Liver (tissue), 9 donors: ENCODE data around the gene IL1R2. TPM values are rescaled to one million over a fixed set of nuclear protein-coding genes. Genes with fewer than 3 reads are reported as not detected.

Experiments
- DNase-seq: peaks from one replicate; pipeline ENCODE4 v3.0.0-alpha.2; 2017; ENCODE audit warnings: low spot score
- H3K27ac ChIP-seq, 2 donors: one replicate each; pipeline ENCODE4 v1.7.0; 2013; ENCODE audit warnings: inconsistent platforms in 2 of 2, low read length in 2 of 2, control low read depth in 1 of 2, low read depth in 1 of 2, mild to moderate bottlenecking in 1 of 2
- H3K27me3 ChIP-seq, 4 donors: one replicate each; pipeline versions ENCODE4 v1.6.1 to v1.7.0; 2013; ENCODE audit warnings: low read length in 3 of 4, inconsistent platforms in 1 of 4, mild to moderate bottlenecking in 1 of 4, moderate library complexity in 1 of 4; ENCODE audit not compliant: control insufficient read depth in 4 of 4, insufficient read depth in 4 of 4
- H3K36me3 ChIP-seq, 4 donors: one replicate each; pipeline versions ENCODE4 v1.6.1 to v1.7.0; 2013; ENCODE audit warnings: low read length in 3 of 4, mild to moderate bottlenecking in 3 of 4, low read depth in 1 of 4, moderate library complexity in 1 of 4; ENCODE audit not compliant: control insufficient read depth in 4 of 4, insufficient read depth in 3 of 4
- H3K4me1 ChIP-seq, 4 donors: one replicate each; pipeline versions ENCODE4 v1.6.1 to v1.7.0; 2013; ENCODE audit warnings: low read length in 3 of 4, mild to moderate bottlenecking in 3 of 4, moderate library complexity in 1 of 4; ENCODE audit not compliant: control insufficient read depth in 4 of 4, insufficient read depth in 4 of 4
- H3K4me3 ChIP-seq, 3 donors: one replicate each; pipeline versions ENCODE4 v1.6.1 to v1.7.0; 2013; ENCODE audit warnings: low read length in 3 of 3, control low read depth in 1 of 3, low read depth in 1 of 3, mild to moderate bottlenecking in 1 of 3
- H3K9ac ChIP-seq, 2 donors: one replicate each; pipeline ENCODE4 v1.7.0; 2013; ENCODE audit warnings: low read length in 2 of 2, mild to moderate bottlenecking in 2 of 2, moderate library complexity in 2 of 2, control low read depth in 1 of 2, low read depth in 1 of 2
- H3K9me3 ChIP-seq, 4 donors: one replicate each; pipeline versions ENCODE4 v1.6.1 to v1.7.0; 2013; ENCODE audit warnings: low read length in 3 of 4; ENCODE audit not compliant: control insufficient read depth in 4 of 4
- EGR1 ChIP-seq, 2 donors: IDR thresholded peaks; 2 replicates each; pipeline ENCODE4 v1.6.1; 2016 to 2018; ENCODE audit warnings: antibody characterized with exemption in 2 of 2, low read depth in 2 of 2
- FOXA1 ChIP-seq: IDR thresholded peaks from 2 replicates; pipeline ENCODE4 v1.6.1; 2016; ENCODE audit warnings: antibody characterized with exemption
- FOXA2 ChIP-seq: IDR thresholded peaks from 2 replicates; pipeline ENCODE4 v1.6.1; 2016; ENCODE audit warnings: antibody characterized with exemption
- GABPA ChIP-seq, 2 donors: IDR thresholded peaks in 1 of 2; conservative IDR thresholded peaks in 1 of 2; 2 replicates each; pipeline ENCODE4 v1.6.1; 2016; ENCODE audit warnings: antibody characterized with exemption in 2 of 2, mild to moderate bottlenecking in 1 of 2, moderate library complexity in 1 of 2
- HNF4A ChIP-seq, 2 donors: conservative IDR thresholded peaks; 2 replicates each; pipeline ENCODE4 v1.6.1; 2016; ENCODE audit warnings: antibody characterized with exemption in 2 of 2, mild to moderate bottlenecking in 2 of 2
- HNF4G ChIP-seq: IDR thresholded peaks from 2 replicates; pipeline ENCODE4 v1.6.1; 2016; ENCODE audit warnings: antibody characterized with exemption
- JUND ChIP-seq, 2 donors: IDR thresholded peaks; 2 replicates each; pipeline ENCODE4 v1.6.1; 2016; ENCODE audit warnings: antibody characterized with exemption in 2 of 2
- NR2F2 ChIP-seq: IDR thresholded peaks from 2 replicates; pipeline ENCODE4 v1.6.1; 2016; ENCODE audit warnings: antibody characterized with exemption
- RAD21 ChIP-seq, 2 donors: IDR thresholded peaks; 2 replicates each; pipeline ENCODE4 v1.6.1; 2016; ENCODE audit warnings: antibody characterized with exemption in 2 of 2, mild to moderate bottlenecking in 2 of 2
- RXRA ChIP-seq, 2 donors: IDR thresholded peaks; 2 replicates each; pipeline ENCODE4 v1.6.1; 2017 to 2018; ENCODE audit warnings: antibody characterized with exemption in 2 of 2, mild to moderate bottlenecking in 1 of 2
- SP1 ChIP-seq: IDR thresholded peaks from 2 replicates; pipeline ENCODE4 v1.6.1; 2018; ENCODE audit warnings: antibody characterized with exemption, mild to moderate bottlenecking
- TAF1 ChIP-seq: conservative IDR thresholded peaks from 2 replicates; pipeline ENCODE4 v1.6.1; 2016; ENCODE audit warnings: antibody characterized with exemption, mild to moderate bottlenecking
- YY1 ChIP-seq: IDR thresholded peaks from 2 replicates; pipeline ENCODE4 v1.6.1; 2016; ENCODE audit warnings: antibody characterized with exemption, mild to moderate bottlenecking
- WGBS: extraction: QIAGEN DNeasy Blood & Tissue Kit; methylation state at CpG from one replicate; pipeline ENCODE4 v1.1.7; 2013; 5-methylcytosine and 5-hydroxymethylcytosine counted together
- polyA plus RNA-seq, 2 donors: library from polyadenylated mRNA; stranded (reverse) in 1 of 2; unstranded in 1 of 2; fragments of 200-250 nt in 1 of 2; fragments of >200 nt in 1 of 2; fragmentation: Nextera tagmentation in 1 of 2; extraction: Ambion mirVana in 1 of 2; gene quantifications; one replicate each; pipeline versions ENCODE4 v1.2.1 to v1.2.3, GENCODE V29; 2013 to 2015
- total RNA-seq, 2 donors: library from RNA; depleted of rRNA; stranded (reverse); fragments of >200 nt; gene quantifications; one replicate each; pipeline ENCODE4 v1.2.3, GENCODE V29; 2014
- TF ChIP-seq, protein P1 (sequence below): IDR thresholded peaks from 2 replicates; pipeline ENCODE4 v1.6.1; 2016; ENCODE audit warnings: antibody characterized with exemption, mild to moderate bottlenecking
- TF ChIP-seq, protein P2 (sequence below): IDR thresholded peaks from 2 replicates; pipeline ENCODE4 v1.6.1; 2016; ENCODE audit warnings: antibody characterized with exemption
- TF ChIP-seq, protein P3 (sequence below): fragments of 150-350 bp; IDR thresholded peaks from 2 replicates; pipeline ENCODE4 v1.5.1; 2017; ENCODE audit warnings: improper control_type of control experiment, low read depth, low read length; ENCODE audit not compliant: missing input control
- TF ChIP-seq, protein P4 (sequence below): IDR thresholded peaks from 2 replicates; pipeline ENCODE4 v1.6.1; 2016; ENCODE audit warnings: antibody characterized with exemption
- donor health status: healthy.
- donor health status: healthy.
- donor health status: healthy.
- donor health status: healthy.
- donor health status: healthy.

The IL1R2 gene
- total and polyA plus RNA-seq, 4 donors: 3.7 to 28.2 (median 7.3) TPM

DNA sequence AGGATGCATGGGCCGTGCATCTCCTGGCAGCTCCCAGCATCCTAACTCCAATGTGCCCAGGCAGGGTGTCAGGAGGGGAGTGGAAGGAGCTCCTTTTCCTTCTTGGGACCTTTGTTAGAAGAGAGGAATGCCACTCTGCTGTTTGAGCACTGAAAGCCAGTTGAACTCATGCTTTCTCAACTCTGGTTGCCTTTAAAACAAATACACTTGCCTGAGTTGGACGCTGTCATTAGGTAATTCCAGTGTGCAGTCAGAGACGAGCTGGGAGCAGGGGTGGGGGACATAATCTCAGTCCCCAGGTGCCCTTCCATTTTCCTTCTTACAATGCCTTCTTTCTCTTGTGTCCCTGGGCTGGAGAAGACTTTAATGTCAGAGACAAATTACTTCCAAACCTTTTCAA, 44.4 kb upstream of the IL1R2 start:
- Histone ChIP-seq H3K4me3 (no peak overlapping the region), H3K27ac (no peak overlapping the region), H3K27me3 (no peaks in the 10 kb centered on the region), H3K36me3 (no peaks in the 10 kb centered on the region), H3K9ac (no peak overlapping the region), H3K9me3 (no peaks in the 10 kb centered on the region), H3K4me1 (peaks cover 0 to 7% (median 0%) of the 10 kb centered on the region in 4 donors)
- 58% methylated on average over 3 of the region's 3 CpGs for WGBS
- no peak for DNase-seq
- TF ChIP-seq RXRA (IDR thresholded peaks at IDR 0.05): no peak

DNA sequence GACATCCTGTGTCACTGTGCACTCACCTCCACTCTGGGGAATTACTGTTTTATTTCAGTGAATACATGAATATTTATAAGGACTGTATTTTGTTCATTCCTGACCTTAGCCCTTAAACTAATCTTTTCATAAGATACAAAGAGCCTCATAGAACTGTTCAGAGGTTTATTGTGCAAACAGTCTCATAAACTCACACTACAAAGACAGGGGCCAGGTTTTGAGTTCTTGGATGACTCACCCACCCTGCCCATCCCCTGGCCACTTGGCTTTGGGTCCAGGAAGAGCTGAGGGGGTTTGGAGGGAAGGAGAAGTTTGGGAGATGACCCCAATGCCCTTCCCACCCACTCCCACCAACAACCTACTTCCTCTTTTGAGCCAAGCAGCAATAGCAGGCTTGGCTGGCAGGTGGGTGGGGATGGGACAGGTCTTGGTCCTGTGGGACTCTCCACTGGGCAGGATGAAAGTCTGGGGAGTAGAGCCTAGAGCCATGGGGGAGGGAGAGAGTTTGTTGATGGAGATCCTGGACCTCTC, 43.1 kb upstream of the IL1R2 start:
- H3K4me3 ChIP-seq: no peak overlapping the region
- no peaks in the 10 kb centered on the region for H3K27me3 ChIP-seq
- H3K27ac ChIP-seq: no peak overlapping the region
- no peak for DNase-seq
- H3K9me3 ChIP-seq: no peaks in the 10 kb centered on the region
- TF ChIP-seq HNF4G (no peak), SP1 (no peak), TAF1 (no peak), FOXA2 (no peak), FOXA1 (no peak), EGR1 (IDR thresholded peaks at IDR 0.05; ENCODE audit: low read depth in 2 of 2) (no peak), NR2F2 (no peak), HNF4A (conservative IDR thresholded peaks at IDR 0.05) (no peak), RAD21 (IDR thresholded peaks at IDR 0.05) (no peak), GABPA (IDR thresholded peaks at IDR 0.05 in 1 of 2, conservative IDR thresholded peaks at IDR 0.05 in 1 of 2) (no peak), RXRA (IDR thresholded peaks at IDR 0.05) (no peak), YY1 (no peak), JUND (IDR thresholded peaks at IDR 0.05) (no peak)
- TF ChIP-seq, protein P1, sequence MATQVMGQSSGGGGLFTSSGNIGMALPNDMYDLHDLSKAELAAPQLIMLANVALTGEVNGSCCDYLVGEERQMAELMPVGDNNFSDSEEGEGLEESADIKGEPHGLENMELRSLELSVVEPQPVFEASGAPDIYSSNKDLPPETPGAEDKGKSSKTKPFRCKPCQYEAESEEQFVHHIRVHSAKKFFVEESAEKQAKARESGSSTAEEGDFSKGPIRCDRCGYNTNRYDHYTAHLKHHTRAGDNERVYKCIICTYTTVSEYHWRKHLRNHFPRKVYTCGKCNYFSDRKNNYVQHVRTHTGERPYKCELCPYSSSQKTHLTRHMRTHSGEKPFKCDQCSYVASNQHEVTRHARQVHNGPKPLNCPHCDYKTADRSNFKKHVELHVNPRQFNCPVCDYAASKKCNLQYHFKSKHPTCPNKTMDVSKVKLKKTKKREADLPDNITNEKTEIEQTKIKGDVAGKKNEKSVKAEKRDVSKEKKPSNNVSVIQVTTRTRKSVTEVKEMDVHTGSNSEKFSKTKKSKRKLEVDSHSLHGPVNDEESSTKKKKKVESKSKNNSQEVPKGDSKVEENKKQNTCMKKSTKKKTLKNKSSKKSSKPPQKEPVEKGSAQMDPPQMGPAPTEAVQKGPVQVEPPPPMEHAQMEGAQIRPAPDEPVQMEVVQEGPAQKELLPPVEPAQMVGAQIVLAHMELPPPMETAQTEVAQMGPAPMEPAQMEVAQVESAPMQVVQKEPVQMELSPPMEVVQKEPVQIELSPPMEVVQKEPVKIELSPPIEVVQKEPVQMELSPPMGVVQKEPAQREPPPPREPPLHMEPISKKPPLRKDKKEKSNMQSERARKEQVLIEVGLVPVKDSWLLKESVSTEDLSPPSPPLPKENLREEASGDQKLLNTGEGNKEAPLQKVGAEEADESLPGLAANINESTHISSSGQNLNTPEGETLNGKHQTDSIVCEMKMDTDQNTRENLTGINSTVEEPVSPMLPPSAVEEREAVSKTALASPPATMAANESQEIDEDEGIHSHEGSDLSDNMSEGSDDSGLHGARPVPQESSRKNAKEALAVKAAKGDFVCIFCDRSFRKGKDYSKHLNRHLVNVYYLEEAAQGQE: no peak
- TF ChIP-seq, protein P2, sequence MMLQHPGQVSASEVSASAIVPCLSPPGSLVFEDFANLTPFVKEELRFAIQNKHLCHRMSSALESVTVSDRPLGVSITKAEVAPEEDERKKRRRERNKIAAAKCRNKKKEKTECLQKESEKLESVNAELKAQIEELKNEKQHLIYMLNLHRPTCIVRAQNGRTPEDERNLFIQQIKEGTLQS: no peak
- TF ChIP-seq, protein P3, sequence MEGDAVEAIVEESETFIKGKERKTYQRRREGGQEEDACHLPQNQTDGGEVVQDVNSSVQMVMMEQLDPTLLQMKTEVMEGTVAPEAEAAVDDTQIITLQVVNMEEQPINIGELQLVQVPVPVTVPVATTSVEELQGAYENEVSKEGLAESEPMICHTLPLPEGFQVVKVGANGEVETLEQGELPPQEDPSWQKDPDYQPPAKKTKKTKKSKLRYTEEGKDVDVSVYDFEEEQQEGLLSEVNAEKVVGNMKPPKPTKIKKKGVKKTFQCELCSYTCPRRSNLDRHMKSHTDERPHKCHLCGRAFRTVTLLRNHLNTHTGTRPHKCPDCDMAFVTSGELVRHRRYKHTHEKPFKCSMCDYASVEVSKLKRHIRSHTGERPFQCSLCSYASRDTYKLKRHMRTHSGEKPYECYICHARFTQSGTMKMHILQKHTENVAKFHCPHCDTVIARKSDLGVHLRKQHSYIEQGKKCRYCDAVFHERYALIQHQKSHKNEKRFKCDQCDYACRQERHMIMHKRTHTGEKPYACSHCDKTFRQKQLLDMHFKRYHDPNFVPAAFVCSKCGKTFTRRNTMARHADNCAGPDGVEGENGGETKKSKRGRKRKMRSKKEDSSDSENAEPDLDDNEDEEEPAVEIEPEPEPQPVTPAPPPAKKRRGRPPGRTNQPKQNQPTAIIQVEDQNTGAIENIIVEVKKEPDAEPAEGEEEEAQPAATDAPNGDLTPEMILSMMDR: no peak
- TF ChIP-seq, protein P4, sequence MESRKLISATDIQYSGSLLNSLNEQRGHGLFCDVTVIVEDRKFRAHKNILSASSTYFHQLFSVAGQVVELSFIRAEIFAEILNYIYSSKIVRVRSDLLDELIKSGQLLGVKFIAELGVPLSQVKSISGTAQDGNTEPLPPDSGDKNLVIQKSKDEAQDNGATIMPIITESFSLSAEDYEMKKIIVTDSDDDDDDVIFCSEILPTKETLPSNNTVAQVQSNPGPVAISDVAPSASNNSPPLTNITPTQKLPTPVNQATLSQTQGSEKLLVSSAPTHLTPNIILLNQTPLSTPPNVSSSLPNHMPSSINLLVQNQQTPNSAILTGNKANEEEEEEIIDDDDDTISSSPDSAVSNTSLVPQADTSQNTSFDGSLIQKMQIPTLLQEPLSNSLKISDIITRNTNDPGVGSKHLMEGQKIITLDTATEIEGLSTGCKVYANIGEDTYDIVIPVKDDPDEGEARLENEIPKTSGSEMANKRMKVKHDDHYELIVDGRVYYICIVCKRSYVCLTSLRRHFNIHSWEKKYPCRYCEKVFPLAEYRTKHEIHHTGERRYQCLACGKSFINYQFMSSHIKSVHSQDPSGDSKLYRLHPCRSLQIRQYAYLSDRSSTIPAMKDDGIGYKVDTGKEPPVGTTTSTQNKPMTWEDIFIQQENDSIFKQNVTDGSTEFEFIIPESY: no peak
- no peaks in the 10 kb centered on the region for H3K36me3 ChIP-seq
- peaks cover 0 to 7% (median 0%) of the 10 kb centered on the region in 4 donors for H3K4me1 ChIP-seq
- H3K9ac ChIP-seq: no peak overlapping the region
